HG03196 (cell line): ENCODE measurements around the gene TMEM119.
"Not testable (repeated sequence)": the region's sequence is repeated elsewhere in the genome, so short reads cannot be mapped to it uniquely, and the experiment has no call there.

Experiments used
- ATAC-seq: cut with Tn5 transposase; IDR thresholded peaks from one replicate; pipeline ENCODE4 v1.9.1; 2021; ENCODE audit not compliant: unreplicated experiment

TMEM119 gene

DNA sequence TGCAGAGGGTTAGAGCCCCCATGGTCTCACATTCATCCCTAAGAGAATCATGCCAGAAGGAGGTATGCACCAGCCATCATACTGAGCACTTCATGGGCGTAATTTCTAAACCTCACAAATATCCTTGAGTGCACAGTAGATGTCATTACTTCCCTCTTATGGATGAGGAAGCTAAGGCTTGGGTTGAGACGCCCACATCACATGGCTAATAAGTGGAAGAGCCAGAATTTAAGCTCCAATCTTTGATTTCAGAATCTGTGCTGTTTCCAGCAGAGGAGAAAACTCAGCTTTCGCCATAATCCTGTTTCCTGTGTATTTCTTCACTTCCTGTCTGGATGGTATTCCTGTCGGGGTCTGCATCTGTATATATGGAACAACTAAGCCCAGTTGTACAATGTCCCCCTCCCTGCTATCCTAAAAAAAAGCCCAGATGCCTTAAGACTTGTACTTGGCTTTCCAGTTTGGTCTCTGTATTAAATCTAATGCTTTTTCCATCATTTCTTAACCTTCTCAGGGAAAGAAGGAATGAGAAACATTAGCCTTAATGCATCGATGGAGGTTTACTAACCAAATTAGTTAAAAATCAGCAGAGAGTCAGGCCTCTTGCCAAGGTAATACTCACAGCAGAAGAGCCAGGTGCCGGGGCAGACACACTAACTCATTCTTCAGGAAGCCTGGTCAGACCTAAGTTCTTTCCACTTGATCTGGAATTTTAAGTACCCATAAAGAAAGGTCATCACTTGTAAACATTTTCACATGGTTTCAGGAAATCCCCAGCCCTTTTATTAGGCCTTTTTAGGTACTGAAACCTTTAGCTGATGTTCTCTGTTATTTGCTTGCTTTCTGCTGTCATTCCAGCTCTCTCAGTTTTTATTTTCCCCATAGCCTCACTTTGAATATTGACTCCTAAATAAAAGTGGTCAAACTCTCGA is 30.2 kb downstream of the TMEM119 start:
- no peak for ATAC-seq

DNA sequence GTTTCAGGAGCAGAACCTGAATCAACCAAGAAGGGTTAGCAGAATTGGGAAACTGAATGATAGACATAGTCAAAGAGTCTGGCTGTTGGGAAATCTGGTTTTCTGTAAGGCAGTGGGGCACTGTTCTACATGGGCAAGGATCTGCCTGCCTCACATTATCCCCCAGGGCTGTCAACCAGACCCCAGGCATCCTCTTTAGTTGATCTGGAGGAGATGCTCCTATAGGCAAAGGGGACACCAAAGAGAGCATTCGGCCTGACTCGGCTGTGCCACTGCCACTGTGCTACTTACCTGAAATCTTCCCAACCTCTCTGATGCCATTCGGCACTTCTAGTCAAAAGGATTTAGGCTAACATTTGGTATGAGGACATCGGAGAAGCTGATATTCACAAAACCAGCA is 31.4 kb downstream of the TMEM119 start:
- no peak for ATAC-seq

DNA sequence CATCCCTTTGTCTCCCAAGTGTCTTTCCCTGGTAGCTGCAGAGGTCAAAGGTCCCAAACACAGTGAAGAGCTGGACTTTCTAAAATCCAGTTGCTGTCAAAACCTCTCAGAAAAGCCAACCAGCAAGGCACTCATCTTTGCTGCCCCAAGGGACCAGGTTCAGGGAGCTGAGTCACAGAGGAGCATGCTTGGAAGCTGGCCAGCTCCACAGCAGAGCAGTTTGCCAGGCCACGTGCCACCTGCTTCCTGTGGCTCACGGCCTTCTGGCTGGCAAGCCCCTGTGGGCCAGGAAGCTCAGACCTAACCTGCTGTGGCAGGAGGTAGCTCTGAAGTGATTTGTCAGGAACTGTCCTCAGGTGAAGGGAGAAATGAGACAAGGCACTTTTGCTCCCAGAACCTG is 31.9 kb downstream of the TMEM119 start:
- ATAC-seq = no peak

DNA sequence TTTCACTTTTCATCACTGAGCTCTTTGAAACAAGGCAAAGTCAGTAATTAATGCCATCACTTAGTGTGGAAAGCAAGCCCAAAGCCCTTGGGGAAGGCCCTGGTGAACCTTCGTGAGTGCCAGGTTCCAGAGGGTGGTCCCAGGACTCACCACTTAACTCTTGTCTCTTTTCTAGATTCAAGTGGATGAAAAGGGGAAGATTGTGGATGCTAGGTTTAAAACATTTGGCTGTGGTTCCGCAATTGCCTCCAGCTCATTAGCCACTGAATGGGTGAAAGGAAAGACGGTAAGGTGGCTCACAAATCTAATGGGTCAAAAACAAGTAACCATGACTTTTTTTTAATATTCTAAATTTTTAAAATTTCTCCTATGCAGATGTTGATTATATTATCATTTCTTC is 32.7 kb downstream of the TMEM119 start:
- ATAC-seq = no peak

DNA sequence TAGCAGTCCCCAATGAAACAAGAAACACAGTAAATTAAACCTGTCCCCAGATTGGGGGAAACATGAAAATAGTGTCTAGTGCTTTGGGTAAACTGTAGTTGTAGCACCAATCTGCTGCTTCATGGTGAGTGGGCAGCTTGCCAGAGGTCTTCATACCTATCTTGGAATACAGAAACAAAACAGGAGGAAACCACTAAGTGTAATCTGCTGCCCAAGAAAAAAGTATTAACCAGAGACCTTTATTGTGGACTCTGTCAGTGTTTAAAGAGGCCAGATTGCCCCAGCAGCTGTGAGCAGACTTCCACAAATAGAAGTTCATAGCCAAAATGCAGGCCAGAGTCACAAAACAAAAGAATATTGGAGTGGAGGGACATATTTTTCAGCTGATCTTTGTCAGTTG is 33.2 kb downstream of the TMEM119 start:
- no peak for ATAC-seq

DNA sequence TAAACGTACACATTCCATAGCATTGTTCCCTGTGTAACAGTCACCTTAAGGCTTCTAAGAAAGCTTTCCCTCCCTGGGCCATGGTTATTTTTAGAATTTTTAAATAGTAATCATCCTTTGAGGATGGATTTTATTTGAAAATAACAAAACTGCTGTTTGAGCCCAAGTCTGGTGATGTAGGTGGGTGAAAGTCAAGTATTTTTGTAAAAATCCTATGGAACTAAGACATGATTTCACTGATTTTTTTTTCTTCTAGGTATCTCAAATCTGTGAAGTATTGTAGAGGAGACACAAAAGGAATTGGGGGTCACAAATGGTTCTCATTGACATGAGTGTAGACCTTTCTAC is 34.1 kb downstream of the TMEM119 start:
- ATAC-seq = no peak

DNA sequence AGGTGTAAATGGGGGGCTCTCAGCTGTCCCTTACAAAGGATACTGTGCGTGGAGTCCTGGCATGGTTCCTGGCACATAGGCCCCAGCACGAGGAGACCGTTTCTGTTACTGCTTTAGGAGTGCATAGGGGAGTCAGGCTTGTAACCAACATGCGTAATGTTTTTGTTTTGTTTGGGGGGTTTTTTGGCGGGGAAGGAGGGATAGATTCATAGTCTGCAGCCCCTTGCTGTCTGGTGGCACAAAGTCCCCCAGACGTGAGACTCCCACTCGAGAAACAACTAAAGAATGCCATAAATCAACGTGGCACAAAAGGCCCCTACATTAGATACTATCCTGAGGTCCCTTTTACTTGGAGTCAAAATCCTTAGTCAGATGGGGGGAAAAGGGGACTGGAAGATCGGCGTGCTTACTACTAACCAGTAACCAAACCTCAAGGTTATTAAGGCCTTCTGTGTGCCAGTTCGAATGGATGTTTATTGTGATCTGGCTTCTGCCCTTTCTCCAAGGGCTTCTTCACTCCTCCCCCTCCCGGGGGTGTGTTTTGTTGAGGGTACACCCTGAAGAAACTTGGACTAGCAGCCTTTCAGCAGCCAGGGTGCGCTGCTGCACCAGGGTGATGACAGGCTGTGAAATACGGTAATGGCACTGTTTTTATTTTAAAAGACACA is 34.6 kb downstream of the TMEM119 start:
- ATAC-seq = peak; percentile 29

DNA sequence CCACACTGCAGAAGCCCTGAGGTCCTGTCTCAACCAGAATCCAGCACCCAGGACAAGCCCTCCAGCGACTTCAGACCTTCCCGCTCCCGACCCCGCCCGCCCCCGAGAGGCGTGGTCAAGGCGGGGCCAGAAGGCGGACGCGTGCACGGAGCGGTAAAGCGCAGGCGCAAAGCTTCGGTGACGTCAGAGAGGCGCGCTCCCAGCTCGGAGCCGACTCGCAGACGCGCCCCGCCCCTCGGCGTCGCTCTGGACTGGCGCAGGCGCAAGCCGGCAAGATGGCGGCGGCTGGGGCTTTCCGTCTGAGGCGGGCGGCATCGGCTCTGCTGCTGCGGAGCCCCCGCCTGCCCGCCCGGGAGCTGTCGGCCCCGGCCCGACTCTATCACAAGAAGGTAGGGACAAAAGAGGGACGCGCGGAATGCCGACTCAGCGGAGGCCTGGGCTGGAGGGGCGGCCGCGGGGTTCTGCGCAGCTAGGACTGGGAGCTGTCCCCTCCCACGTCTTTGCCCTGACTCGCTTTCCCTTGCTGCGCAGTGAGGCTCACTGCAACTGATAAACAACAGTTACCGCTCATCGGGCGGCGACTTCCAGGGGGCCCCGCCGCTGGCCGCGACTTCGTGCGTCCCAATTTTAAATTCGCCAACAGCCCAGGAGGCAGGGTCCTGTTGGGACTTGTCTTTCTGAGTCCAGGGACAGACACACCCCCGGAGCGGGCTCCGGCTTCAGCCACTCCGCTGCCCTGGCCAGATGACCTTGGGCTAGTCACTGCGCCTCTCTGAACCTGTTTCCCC is 35.3 kb downstream of the TMEM119 start, which contains the start of gene ISCU:
ISCU (plus strand) TSS at position 249 of the 788 bp plus-strand sequence; CDS start at position 276, 27 bp downstream.
- ATAC-seq = peak; percentile 45

DNA sequence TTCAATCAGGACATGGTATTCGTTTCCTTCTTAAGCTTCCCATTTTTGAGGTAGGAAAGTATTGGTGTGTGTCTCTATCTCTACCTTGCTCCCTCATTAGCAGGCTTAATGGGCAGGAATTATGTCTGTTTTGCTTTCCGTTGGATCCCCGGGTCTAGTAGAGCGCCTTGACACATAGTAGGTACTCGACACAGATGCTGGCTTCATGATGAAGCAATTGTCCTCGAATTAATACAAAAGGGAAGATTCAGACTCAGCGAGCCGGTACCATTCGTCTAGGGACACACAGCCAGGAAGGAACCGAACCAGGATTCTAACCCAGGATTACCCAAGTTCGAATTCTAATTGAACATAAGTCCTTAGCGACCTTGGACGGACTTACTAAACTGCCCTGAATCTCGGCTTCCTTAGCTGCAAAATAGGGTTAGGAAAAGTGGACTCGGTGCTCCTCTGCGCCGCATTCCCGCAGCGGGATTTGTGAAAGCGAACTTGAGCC is 36.0 kb downstream of the TMEM119 start:
- peak; percentile 3 for ATAC-seq

DNA sequence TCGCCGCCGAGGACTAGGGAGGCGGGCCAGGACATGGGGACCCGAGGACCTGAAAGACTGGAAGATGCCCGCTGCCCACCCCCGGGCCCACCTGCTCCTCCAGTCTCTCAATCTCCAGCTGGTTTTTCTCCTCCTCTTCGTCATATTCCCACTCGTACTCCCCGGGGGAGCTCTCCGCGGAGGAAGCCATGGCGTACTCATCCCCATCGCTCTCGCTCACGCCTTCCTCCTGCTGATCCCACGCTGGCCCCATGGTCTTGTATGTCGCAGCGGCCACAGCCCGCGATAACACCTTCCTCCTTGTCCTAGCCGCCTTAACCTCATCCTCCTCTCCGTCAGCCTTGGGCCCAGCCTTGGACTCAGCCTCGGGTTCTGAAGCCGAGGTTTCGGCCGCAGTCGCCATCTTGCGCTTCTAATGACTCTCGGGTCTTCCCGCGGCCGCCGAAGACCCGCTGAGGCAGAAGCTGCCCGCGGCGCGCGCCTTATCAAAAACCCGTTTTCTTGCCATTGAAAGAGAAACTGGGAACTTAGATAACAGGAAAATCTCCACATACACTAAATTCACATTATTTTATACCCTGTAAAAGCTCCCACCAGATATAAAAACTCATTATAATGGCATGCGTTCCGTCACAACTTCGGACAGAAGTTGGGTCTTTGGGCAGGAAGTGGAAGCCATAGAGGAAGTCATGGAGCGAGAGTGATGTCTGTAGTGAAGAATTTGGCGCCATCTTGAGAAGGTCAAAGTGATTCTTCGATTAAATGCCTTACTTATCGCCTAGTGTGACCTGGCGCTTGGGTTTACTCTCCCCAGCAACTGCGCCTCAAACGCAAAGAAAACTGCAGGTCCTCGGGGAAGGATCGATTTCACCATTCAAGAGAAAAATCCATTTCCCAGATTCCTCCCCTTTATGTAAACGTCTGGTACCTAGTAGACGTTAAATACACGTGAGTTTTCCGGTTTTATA is 36.8 kb downstream of the TMEM119 start, which contains the start of gene SART3:
SART3 (minus strand) TSS at position 422 of the 968 bp plus-strand sequence; CDS start at position 403, 19 bp downstream.
- ATAC-seq = peak; percentile 40

DNA sequence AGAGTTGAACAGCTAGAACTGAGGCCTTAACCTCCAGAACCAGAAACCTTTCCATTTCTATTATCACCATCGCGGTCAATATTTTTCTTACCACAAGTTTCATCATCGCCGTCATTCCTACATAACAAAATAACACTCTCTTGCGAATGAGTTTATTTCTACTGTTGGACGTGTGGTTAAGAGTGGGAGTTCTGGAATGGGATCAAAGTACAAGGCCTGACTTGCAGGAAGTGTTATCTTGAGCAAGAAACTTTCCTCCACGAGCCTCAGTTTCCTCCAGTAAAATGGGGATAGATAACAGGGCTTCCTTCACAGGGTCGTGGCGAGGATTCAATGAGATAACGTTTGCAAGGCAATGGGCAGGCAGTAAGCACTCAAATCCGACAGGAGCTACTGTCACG is 37.6 kb downstream of the TMEM119 start:
- no peak for ATAC-seq

DNA sequence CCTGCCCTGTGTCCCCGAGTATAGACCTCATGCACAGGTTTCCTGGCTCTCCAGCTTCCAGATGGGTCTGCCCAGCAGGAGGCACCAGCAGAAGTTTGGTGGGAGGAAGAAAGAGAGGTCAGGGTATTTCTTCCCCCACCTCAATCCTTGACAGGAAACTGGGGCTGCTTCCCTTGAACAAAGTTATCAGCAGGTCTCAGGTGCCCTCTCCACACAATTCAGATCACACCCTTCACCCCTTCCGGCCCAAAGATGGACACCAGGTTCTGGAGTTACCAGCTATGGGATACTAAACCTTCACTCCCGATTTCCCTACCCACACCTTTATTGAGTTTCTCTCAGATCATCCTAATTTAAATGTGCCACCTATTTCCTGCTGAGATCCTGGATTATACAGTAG is 38.1 kb downstream of the TMEM119 start:
- no peak for ATAC-seq

DNA sequence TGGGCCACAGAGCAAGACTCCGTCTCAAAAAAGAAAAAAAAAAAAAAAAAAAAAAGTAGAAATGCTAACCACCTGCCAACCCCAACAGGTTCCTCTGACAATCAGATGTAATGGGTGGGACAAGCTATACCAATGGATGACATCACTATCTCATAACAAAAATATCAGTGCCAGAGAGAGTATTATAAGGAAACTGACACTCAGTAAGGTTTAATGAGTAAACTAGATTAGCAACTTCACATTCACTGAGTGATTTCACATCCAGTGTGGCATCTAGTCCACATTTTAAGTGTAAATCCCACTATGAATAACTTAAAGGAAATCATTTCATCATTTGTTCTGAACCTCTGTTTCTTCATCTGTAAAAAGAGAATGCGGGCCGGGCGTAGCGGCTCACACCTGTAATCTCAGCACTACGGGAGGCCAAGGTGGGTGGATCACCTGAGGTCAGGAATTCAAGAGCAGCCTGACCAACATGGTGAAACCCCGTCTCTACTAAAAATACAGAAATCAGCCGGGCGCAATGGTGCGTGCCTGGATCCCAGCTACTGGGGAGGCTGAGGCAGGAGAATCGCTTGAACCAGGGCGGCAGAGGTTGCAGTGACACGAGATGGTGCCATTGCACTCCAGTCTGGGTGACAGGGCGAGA is 38.8 kb downstream of the TMEM119 start:
- no peak for ATAC-seq

DNA sequence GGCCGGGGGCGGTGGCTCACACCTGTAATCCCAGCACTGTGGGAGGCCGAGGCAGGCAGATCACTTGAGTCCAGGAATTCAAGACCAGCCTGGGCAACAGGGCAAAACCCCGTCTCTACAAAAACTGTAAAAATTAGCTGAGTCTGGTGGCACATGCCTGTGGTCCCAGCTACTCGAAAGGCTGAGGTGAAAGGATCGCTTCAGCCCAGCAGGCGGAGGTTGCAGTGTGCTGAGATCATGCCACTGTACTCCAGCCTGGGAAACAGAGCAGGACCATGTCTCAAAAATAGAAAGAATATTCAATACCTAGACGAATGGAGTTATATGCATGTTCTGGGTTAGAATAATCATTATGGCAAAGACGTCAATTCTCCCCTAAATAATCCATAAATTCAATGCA is 42.5 kb downstream of the TMEM119 start:
- not testable (repeated sequence) for ATAC-seq

DNA sequence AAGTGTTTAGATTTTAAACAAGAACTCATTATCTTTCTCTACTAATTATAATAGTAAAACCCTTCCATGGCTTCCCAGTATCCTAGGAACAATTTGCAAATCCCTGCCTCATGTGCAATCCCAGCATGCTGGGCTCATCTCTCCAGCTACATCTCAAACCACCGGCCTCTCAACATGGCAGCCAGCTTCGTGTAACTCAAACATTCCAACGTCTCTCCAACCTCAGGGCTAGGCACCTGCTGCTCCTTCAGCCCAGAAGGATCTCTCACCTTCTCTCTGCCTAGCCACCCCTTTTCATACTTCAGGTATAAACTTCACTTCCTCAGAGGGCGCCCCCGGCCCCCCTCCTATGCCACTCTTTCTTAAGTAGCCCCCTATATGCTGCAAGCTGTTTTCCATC is 44.1 kb downstream of the TMEM119 start:
- no peak for ATAC-seq

DNA sequence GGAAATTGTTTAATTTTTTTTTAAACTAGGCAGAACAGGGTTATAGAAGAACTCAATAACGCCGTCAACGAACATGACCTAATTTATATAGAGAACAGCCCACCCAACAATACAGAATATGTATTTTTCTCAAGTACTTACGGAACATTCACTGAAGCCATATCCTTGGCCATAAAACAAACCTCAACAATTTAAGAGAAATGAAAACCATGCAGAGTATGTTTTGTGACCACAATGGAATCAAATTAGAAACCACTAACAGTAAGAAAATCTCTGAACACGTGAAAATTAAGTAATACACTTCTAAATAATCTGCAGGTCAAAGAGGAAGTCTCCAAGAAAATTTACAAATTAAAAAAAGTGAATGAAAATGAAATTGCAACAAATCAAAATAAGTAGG is 46.3 kb downstream of the TMEM119 start:
- no peak for ATAC-seq

DNA sequence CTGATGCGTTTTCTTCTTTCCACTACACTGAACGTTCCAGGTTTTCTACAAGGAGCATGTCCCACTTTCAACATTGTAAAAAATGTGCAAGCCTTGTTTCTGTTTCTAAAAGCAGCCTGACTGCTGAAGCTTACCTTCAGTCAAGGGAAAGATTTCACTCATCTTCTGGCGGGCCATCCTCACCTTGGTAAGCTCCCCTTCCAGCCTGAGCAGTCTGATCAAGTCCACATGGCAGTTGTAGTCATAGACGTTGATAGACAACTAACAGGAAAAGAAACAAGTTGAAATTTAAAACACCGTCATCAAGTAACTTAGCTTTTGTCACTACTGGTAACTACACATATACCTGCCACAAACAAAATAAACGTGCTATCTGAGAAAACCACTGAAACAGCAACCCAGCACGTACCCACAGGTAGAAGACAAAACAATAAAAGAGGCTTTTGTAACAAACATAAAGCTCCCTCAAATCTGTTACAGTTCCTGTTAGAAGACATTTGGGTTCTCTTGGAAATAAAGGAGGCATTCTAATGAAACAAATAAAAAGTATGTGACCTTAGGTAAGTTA is 48.8 kb downstream of the TMEM119 start:
- no peak for ATAC-seq

DNA sequence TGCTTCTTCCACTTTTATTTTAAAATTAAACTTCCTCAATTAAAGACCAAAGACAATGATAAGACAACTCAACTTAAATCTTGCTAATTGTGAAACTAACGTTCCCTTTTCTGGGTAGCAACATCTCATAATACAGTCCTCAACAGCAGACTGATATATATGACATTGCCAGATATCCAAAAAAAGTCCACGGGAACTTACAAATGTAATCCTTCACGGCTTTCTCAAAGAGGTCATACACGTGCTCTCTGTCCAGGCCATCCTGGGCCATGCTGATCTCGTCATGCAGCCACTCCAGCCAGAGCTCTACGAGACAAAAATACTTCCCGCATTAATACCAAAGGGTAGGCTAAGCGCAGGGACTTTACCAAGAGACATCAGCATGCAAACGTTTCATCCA is 50.2 kb downstream of the TMEM119 start:
- ATAC-seq = no peak

DNA sequence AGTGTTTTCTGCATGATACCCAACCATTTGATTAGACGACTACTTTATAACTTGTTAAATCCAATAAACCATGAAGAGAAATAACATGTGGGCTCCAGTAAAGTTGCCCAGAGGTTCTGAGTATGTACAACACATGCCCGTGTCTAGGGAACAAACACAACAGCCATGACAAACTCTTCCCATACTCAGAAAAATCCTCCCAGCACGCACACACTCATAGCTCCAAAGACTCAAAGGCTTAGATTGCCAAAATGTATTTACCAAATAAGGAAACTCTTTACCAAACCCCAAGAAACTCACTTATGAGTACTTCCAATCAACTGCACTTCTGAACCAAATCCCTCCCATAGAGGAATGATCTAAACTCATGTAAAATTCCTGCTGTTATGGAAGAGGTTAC is 54.2 kb downstream of the TMEM119 start:
- no peak for ATAC-seq
